ENCODE data around the gene KIAA1217.

Gene KIAA1217

DNA sequence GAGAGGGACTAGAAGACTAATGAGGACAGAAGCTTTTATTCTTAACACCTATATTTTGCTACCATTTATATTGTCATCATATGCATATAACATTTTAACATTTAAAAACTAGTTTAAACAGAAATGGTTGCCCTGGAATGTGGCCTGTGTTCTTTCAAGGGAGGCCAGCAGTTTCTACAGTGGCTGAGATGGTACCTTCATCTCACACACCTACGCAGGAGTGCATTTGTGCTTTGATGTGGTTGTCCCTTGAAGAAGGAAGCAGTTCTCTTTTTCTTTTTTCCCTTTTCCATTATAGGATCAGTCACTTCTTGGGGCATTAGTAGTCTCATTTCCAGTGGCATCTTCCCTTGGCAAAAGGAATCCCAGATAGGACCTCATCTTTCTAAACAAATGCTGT, 38.9 kb downstream of the KIAA1217 start:
- Histone ChIP-seq H3K27ac (no peak overlapping the region), H2AFZ (ENCODE audit: low read depth) (no peak overlapping the region), H4K20me1 (ENCODE audit: insufficient read depth) (no peaks in the 10 kb centered on the region), H3K4me3 (IDR thresholded peaks at IDR 0.05; ENCODE audit: insufficient read depth, low read depth, low read length) (no peak overlapping the region), H3K27me3 (ENCODE audit: insufficient read depth, low read depth) (no peaks in the 10 kb centered on the region), H3K9ac (no peak overlapping the region), H3K4me1 (ENCODE audit: low read depth, poor library complexity, severe bottlenecking) (no peaks in the 10 kb centered on the region), H3K36me3 (ENCODE audit: insufficient read depth) (no peaks in the 10 kb centered on the region), H3K4me2 (no peak overlapping the region), H3K79me2 (ENCODE audit: insufficient read depth, low read depth) (no peaks in the 10 kb centered on the region)
- TF ChIP-seq, protein P1, sequence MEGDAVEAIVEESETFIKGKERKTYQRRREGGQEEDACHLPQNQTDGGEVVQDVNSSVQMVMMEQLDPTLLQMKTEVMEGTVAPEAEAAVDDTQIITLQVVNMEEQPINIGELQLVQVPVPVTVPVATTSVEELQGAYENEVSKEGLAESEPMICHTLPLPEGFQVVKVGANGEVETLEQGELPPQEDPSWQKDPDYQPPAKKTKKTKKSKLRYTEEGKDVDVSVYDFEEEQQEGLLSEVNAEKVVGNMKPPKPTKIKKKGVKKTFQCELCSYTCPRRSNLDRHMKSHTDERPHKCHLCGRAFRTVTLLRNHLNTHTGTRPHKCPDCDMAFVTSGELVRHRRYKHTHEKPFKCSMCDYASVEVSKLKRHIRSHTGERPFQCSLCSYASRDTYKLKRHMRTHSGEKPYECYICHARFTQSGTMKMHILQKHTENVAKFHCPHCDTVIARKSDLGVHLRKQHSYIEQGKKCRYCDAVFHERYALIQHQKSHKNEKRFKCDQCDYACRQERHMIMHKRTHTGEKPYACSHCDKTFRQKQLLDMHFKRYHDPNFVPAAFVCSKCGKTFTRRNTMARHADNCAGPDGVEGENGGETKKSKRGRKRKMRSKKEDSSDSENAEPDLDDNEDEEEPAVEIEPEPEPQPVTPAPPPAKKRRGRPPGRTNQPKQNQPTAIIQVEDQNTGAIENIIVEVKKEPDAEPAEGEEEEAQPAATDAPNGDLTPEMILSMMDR (conservative IDR thresholded peaks at IDR 0.05; ENCODE audit: low read depth, low read length), result no peak

DNA sequence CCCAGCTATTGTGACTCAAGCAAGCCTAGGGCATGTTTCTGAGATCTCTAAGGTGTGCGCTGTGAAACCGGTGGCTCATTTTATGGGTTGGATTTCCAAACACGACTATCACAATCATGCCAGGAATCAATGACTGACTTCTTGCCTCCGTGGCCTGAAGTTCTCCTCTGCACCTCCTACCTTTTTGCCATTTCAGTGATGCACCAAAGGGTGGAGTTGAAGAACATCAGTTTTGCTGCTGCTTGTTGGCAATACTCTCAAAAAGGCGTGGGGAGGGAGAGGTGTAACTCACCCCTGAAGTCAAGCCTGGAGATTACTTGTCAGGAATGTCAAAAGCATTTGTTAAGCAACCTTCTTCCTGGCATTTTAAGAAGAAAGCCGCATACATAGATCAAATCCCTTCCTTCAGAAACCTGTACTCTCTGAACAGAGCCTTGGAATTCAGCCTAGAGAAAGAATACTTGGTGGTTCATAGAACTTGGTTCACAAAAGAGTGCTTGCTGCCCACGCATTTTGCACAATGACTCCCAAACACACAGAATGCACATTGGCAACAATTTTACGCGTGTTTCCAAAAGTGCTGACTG, 41.0 kb downstream of the KIAA1217 start:
- H3K27ac ChIP-seq, result no peak overlapping the region

DNA sequence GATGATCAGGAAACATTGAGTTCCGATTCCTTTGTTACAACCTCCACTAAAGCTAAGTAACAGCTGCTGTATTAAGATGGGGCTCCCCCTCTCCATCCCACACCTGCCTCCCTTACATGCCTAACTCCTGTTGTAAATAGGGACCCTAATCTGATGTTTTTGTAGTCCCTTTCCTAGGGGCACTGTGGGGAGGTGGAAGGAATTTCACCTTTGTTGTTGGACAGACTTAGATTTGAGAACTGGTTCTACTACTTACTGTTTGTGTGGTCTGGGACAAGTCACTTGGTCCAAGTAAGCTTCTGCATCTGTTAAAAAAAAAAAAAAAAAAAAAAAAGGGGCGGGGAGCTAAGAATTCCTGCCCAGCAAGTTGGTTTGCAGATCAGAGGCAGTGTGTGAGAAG, 42.6 kb downstream of the KIAA1217 start:
- no peak overlapping the region for H2AFZ ChIP-seq (ENCODE audit: low read depth)
- H3K36me3 ChIP-seq (ENCODE audit: insufficient read depth), result no peaks in the 10 kb centered on the region
- no peaks in the 10 kb centered on the region for H3K79me2 ChIP-seq (ENCODE audit: insufficient read depth, low read depth)
- TF ChIP-seq, protein P1 (conservative IDR thresholded peaks at IDR 0.05; ENCODE audit: low read depth, low read length), result no peak
- H3K27ac ChIP-seq, result no peak overlapping the region
- no peaks in the 10 kb centered on the region for H3K4me1 ChIP-seq (ENCODE audit: low read depth, poor library complexity, severe bottlenecking)
- no peaks in the 10 kb centered on the region for H4K20me1 ChIP-seq (ENCODE audit: insufficient read depth)
- no peak overlapping the region for H3K4me2 ChIP-seq
- H3K27me3 ChIP-seq (ENCODE audit: insufficient read depth, low read depth), result no peaks in the 10 kb centered on the region
- no peak overlapping the region for H3K9ac ChIP-seq
- no peak overlapping the region for H3K4me3 ChIP-seq (IDR thresholded peaks at IDR 0.05; ENCODE audit: insufficient read depth, low read depth, low read length)

More for the DNA sequence above, 41.0 kb downstream of the KIAA1217 start:
- no peaks in the 10 kb centered on the region for H3K4me1 ChIP-seq (ENCODE audit: low read depth, poor library complexity, severe bottlenecking)
- no peaks in the 10 kb centered on the region for H3K27me3 ChIP-seq (ENCODE audit: insufficient read depth, low read depth)
- no peak overlapping the region for H2AFZ ChIP-seq (ENCODE audit: low read depth)
- H3K79me2 ChIP-seq (ENCODE audit: insufficient read depth, low read depth), result no peaks in the 10 kb centered on the region
- no peaks in the 10 kb centered on the region for H4K20me1 ChIP-seq (ENCODE audit: insufficient read depth)
- no peak overlapping the region for H3K4me3 ChIP-seq (IDR thresholded peaks at IDR 0.05; ENCODE audit: insufficient read depth, low read depth, low read length)
- no peaks in the 10 kb centered on the region for H3K36me3 ChIP-seq (ENCODE audit: insufficient read depth)
- TF ChIP-seq, protein P1 (conservative IDR thresholded peaks at IDR 0.05; ENCODE audit: low read depth, low read length), result no peak
- H3K9ac ChIP-seq, result no peak overlapping the region
- H3K4me2 ChIP-seq, result no peak overlapping the region

GRCh38 chr10:24254180-24254579, 45.2 kb downstream of the KIAA1217 start:
- Histone ChIP-seq H3K4me2 (no peak overlapping the region), H2AFZ (ENCODE audit: low read depth) (no peak overlapping the region), H3K9ac (no peak overlapping the region), H3K36me3 (ENCODE audit: insufficient read depth) (no peaks in the 10 kb centered on the region), H3K4me1 (ENCODE audit: low read depth, poor library complexity, severe bottlenecking) (no peaks in the 10 kb centered on the region), H3K4me3 (IDR thresholded peaks at IDR 0.05; ENCODE audit: insufficient read depth, low read depth, low read length) (no peak overlapping the region), H3K79me2 (ENCODE audit: insufficient read depth, low read depth) (no peaks in the 10 kb centered on the region), H4K20me1 (ENCODE audit: insufficient read depth) (no peaks in the 10 kb centered on the region), H3K27ac (no peak overlapping the region), H3K27me3 (ENCODE audit: insufficient read depth, low read depth) (no peaks in the 10 kb centered on the region)
- TF ChIP-seq, protein P1 (conservative IDR thresholded peaks at IDR 0.05; ENCODE audit: low read depth, low read length), result no peak

Data from KMS-11 (cell line).